MG63 (cell line): ENCODE measurements around the gene TBCD. TPM values are rescaled to one million over a fixed set of nuclear protein-coding genes. Genes with fewer than 3 reads are reported as not detected.
"Not testable (repeated sequence)": the region's sequence is repeated elsewhere in the genome, so short reads cannot be mapped to it uniquely, and the experiment has no call there.

Source experiments
- DNase-seq: peaks from one replicate; pipeline ENCODE4 v3.0.0-alpha.2; 2020
- H3K27me3 ChIP-seq: fragments of 250-450 bp; sonication (Bioruptor Pico); 2 replicates; pipeline ENCODE4 v1.5.1; 2020; ENCODE audit warnings: mild to moderate bottlenecking, moderate library complexity
- H3K36me3 ChIP-seq: fragments of 250-450 bp; sonication (Bioruptor Pico); 2 replicates; pipeline ENCODE4 v1.5.1; 2020; ENCODE audit warnings: mild to moderate bottlenecking, moderate library complexity
- H3K4me3 ChIP-seq: fragments of 250-450 bp; sonication (Bioruptor Pico); 2 replicates; pipeline ENCODE4 v1.5.1; 2020; ENCODE audit warnings: mild to moderate bottlenecking, moderate library complexity
- H3K9me3 ChIP-seq: fragments of 250-450 bp; sonication (Bioruptor Pico); 2 replicates; pipeline ENCODE4 v1.5.1; 2020; ENCODE audit warnings: mild to moderate bottlenecking, moderate library complexity
- total RNA-seq: library from RNA; depleted of rRNA; stranded (reverse); fragments of >200 nt; shearing (Covaris generic); gene quantifications from 2 replicates; pipeline ENCODE4 v1.2.3, GENCODE V29; 2014; ENCODE audit warnings: low replicate concordance

TBCD gene
- total RNA-seq, 1 experiment from 2014 or later = 73.6 TPM

DNA sequence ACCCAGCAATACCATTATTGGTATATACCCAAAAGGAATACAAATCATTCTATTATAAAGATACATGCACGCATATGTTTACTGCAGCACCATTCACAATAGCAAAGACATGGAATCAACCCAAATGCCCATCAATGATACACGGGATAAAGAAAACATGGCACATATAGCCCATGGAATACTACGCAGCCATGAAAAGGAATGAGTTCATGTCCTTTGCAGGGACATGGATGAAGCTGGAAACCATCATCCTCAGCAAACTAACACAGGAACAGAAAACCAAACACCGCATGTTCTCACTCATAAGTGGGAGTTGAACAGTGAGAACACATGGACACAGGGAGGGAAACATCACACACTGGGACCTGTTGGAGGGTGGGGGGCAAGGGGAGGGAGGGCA, 203.8 kb downstream of the TBCD start:
- H3K9me3 ChIP-seq = peaks cover 29% of the 10 kb centered on the region
- H3K36me3 ChIP-seq, H3K4me3 ChIP-seq, DNase-seq, H3K27me3 ChIP-seq: not testable (repeated sequence)

- Histone ChIP-seq H3K36me3 (0 out of 2 replicates have a peak, but pooled peaks cover under 1% of the 10 kb centered on the region), H3K4me3 (no peak overlapping the region), H3K9me3 (peaks cover 23% of the 10 kb centered on the region), H3K27me3 (no peaks in the 10 kb centered on the region)
- no peak for DNase-seq
Measured at GRCh38 chr17:82956146-82956725, 204.4 kb downstream of the TBCD start.

GRCh38 chr17:82956726-82957468, 205.0 kb downstream of the TBCD start:
- no peak for DNase-seq
- Histone ChIP-seq H3K4me3 (no peak overlapping the region), H3K9me3 (peaks cover 20% of the 10 kb centered on the region), H3K36me3 (no peaks in the 10 kb centered on the region), H3K27me3 (no peaks in the 10 kb centered on the region)

- H3K4me3 ChIP-seq = no peak overlapping the region
- H3K9me3 ChIP-seq = peaks cover 15% of the 10 kb centered on the region
- DNase-seq = no peak
- no peaks in the 10 kb centered on the region for H3K27me3 ChIP-seq
- no peaks in the 10 kb centered on the region for H3K36me3 ChIP-seq
Measured at GRCh38 chr17:82957469-82957795, 205.6 kb downstream of the TBCD start.

- H3K27me3 ChIP-seq = no peaks in the 10 kb centered on the region
- no peaks in the 10 kb centered on the region for H3K36me3 ChIP-seq
- no peak for DNase-seq
- H3K4me3 ChIP-seq = no peak overlapping the region
- peaks cover 11% of the 10 kb centered on the region for H3K9me3 ChIP-seq
Measured at GRCh38 chr17:82957961-82958561, 206.2 kb downstream of the TBCD start.

- DNase-seq = no peak
- no peaks in the 10 kb centered on the region for H3K36me3 ChIP-seq
- no peak overlapping the region for H3K4me3 ChIP-seq
- peaks cover 9% of the 10 kb centered on the region; the same call in 1 of the 2 replicates for H3K9me3 ChIP-seq
- H3K27me3 ChIP-seq = no peaks in the 10 kb centered on the region
Measured at GRCh38 chr17:82959242-82959930, 207.5 kb downstream of the TBCD start.

- Histone ChIP-seq H3K4me3 (no peak overlapping the region), H3K27me3 (no peaks in the 10 kb centered on the region), H3K9me3 (peaks cover 4% of the 10 kb centered on the region; the same call in 1 of the 2 replicates), H3K36me3 (no peaks in the 10 kb centered on the region)
- no peak for DNase-seq
Measured at GRCh38 chr17:82959990-82960418, 208.1 kb downstream of the TBCD start.

DNA sequence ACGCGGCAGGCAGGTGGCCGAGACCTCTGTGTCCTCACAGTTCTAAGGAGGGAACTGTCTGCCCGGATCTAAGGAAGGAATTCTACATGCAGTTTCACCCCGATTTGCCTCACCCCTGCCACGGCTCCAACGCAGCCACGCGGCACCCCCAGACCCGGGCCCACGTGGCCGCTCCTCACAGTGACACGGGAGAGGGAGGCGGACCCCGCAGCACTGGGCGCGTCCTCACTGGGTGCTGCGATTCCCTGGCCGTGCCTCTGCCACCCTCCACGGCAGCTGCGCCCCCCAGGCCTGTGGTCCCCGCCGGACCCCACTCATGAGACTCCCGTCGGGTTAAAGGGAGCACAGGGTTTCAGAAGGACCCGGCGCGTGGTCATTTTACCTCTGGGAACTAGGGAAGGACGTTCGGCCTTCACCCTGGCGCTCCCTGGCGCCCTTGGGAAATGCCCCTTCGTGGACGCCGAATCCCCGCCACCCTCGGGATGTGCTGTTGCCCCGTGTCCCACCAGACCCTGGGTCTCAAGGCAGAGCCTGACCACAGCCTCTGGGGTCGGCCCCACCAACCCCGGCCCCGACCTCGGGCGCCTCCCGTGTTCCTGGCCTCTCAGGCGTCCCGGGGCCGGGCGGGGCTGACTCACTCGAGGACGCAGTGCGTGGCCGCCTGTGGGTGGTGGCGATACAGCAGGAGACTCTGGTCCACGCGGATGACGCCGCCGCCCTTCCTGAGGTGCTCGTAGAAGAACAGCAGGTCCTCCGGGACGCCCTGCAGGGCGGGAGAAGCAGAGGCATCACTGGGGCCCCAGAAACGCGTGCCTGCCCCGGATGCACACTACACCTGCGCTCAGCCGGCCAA, 208.8 kb downstream of the TBCD start:
- no peak overlapping the region for H3K4me3 ChIP-seq
- no peak for DNase-seq
- H3K36me3 ChIP-seq = no peaks in the 10 kb centered on the region
- H3K27me3 ChIP-seq = no peaks in the 10 kb centered on the region
- no peaks in the 10 kb centered on the region; the same call in 1 of the 2 replicates for H3K9me3 ChIP-seq

GRCh38 chr17:82961366-82962162, 209.7 kb downstream of the TBCD start:
- no peaks in the 10 kb centered on the region for H3K9me3 ChIP-seq
- H3K36me3 ChIP-seq = no peaks in the 10 kb centered on the region
- DNase-seq = no peak
- H3K4me3 ChIP-seq = no peak overlapping the region
- no peaks in the 10 kb centered on the region for H3K27me3 ChIP-seq

GRCh38 chr17:82962163-82962720, 210.4 kb downstream of the TBCD start:
- Histone ChIP-seq H3K4me3 (no peak overlapping the region), H3K36me3 (no peaks in the 10 kb centered on the region), H3K9me3 (no peaks in the 10 kb centered on the region), H3K27me3 (no peaks in the 10 kb centered on the region)
- DNase-seq = no peak

DNA sequence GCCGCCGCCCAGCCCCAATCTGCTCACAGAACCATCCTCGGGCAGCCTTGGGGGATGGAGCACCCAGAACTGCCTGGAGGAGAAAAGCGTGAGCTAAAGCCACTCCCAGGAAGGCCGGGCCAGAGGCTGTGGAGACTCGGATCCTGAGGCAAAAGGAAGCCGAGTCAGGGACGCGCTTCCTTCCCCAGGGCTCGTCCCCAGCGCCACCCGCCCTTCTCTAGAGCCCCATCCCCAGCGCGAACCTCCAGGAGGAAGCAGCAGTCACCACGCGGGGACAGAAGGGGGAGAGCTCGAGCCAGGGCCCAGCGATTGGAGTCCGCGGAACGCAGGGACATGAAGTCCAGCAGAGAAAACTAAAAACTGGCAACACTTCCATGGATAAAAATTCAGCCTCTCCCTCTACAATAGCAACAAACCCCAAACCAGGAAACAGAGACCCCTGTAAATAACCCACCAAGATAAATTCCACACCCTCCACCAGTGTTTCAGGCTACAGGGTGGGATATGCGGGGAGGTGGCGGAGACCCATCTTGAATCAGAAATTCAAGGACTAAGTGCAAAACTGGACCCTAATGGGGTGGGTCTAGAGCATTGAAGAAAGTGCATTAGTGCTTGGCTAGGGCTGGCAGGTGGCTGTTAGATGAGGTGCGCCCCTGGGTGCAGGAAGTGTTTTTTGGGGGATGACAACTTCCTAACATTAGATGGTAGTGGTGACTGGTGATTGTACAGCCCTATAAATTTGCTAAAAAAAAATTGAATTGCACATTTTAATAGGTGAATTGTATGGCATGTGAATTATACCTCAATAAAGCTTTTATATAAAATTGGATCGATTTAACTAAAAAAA, 211.5 kb downstream of the TBCD start:
- DNase-seq = peak; percentile 41
- H3K4me3 ChIP-seq = no peak overlapping the region
- no peaks in the 10 kb centered on the region for H3K36me3 ChIP-seq
- H3K9me3 ChIP-seq = no peaks in the 10 kb centered on the region
- H3K27me3 ChIP-seq = no peaks in the 10 kb centered on the region

DNA sequence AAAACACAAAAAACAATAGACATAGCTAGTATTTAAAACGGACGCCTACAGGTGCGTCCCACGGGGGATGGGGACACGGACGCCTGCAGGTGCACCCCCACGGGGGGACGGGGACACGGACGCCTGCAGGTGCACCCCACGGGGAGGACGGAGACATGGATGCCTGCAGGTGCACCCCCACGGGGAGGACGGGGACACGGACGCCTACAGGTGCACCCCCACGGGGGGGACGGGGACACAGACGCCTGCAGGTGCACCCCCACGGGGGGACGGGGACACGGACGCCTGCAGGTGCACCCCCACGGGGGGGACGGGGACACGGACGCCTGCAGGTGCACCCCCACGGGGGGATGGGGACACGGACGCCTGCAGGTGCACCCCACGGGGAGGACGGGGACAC, 212.6 kb downstream of the TBCD start:
- not testable (repeated sequence) for H3K9me3 ChIP-seq, H3K4me3 ChIP-seq, H3K27me3 ChIP-seq, H3K36me3 ChIP-seq, DNase-seq

GRCh38 chr17:82964851-82965341, 213.0 kb downstream of the TBCD start:
- no peaks in the 10 kb centered on the region for H3K27me3 ChIP-seq

DNA sequence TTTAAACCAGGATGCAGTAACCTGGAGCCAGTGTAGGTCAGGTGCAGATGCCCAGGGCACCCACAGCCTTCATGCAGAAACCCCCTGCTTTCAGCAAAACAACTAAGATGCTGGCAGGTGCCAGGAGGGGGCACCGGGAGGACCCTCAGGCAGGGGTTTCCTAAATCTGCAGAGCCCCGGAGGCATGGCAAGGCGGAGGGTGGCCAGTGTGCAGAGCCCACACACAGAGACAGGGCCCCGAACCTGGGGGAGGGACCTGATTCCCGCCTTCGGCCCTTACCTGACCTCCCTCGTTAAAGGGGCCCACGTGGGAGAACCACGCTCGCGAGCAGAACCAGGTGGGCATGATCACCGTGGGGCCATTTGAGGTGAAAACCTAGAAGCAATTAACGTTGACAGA, 213.5 kb downstream of the TBCD start:
- Histone ChIP-seq H3K27me3 (no peaks in the 10 kb centered on the region), H3K4me3 (no peak overlapping the region), H3K9me3 (no peaks in the 10 kb centered on the region), H3K36me3 (no peaks in the 10 kb centered on the region)
- DNase-seq = no peak

More at GRCh38 chr17:82964851-82965341, 213.0 kb downstream of the TBCD start:
- no peak overlapping the region for H3K4me3 ChIP-seq
- no peaks in the 10 kb centered on the region for H3K36me3 ChIP-seq
- no peak for DNase-seq
- no peaks in the 10 kb centered on the region for H3K9me3 ChIP-seq

DNA sequence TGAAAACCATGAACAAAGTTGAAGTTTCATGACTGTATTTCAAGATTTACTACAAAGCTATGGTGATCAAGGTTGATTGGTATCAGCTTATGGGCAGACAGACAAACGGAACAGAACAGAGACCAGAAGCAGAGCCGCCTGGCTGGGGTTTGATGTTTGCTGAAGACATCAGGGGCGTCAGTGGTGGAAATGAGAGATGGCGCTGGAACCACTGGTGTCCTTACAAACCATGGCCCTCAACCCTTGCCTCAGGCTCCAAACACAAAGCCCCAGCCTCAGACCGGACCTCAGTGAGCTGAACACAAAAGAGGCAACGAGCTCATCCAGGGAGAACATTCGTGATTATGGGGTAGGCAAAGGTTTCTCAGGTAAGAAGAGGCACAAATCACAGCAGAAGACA, 214.6 kb downstream of the TBCD start:
- no peaks in the 10 kb centered on the region for H3K36me3 ChIP-seq
- no peak overlapping the region for H3K4me3 ChIP-seq
- no peaks in the 10 kb centered on the region for H3K27me3 ChIP-seq
- DNase-seq = no peak
- no peaks in the 10 kb centered on the region for H3K9me3 ChIP-seq
